Endothelial cell of umbilical vein (primary cell): ENCODE data around the gene PROM1. TPM values are rescaled to one million over a fixed set of nuclear protein-coding genes. Genes with fewer than 3 reads are reported as not detected.

ENCODE experiments used
- BruUV-seq: library from RNA; stranded (reverse); fragments of 400-500 nt; replicated peaks from 2 replicates; lab custom pipeline; 2021; lab: Mats Ljungman, UMichigan
- CTCF ChIA-PET: fragments of 300-600, 350-600 bp; sonication (Branson Sonifier 250); formaldehyde crosslinking; loops from one replicate; lab custom pipeline; 2021; ENCODE audit warnings: antibody characterized with exemption, inconsistent platforms; lab: Charles Lee
- POLR2A ChIA-PET: fragments of 300-600, 350-600 bp; sonication (Branson Sonifier 250); formaldehyde crosslinking; loops from one replicate; lab custom pipeline; 2021; ENCODE audit warnings: antibody characterized with exemption, inconsistent platforms; lab: Charles Lee
- DNase-seq: peaks from one replicate; pipeline ENCODE4 v3.0.0-alpha.2; 2011; ENCODE audit warnings: low read depth, low spot score
- FAIRE-seq: peaks from 2 replicates; lab custom pipeline; 2011; peaks lifted over from hg19 to GRCh38; lab: Jason Lieb, UNC
- H2AFZ ChIP-seq: 2 replicates; pipeline ENCODE4 v1.6.0; 2012; ENCODE audit warnings: low read depth, low read length, control low read depth, inconsistent platforms
- H3K27ac ChIP-seq: 2 replicates; pipeline ENCODE4 v1.5.1; 2011; ENCODE audit warnings: low read depth, mild to moderate bottlenecking, control low read depth, low read length, moderate library complexity; ENCODE audit not compliant: insufficient read depth
- H3K27me3 ChIP-seq, 2 experiments: 2 replicates each; pipeline versions ENCODE4 v1.6.0 to v1.6.1; 2011; ENCODE audit warnings: low read length in 2 of 2, mixed read lengths in 1 of 2; ENCODE audit not compliant: control insufficient read depth in 2 of 2, insufficient read depth in 2 of 2
- H3K36me3 ChIP-seq, 2 experiments: 2 replicates in 1 of 2; 3 replicates in 1 of 2; pipeline ENCODE4 v1.5.1; 2011; ENCODE audit warnings: low read length in 2 of 2, mild to moderate bottlenecking in 1 of 2, moderate library complexity in 1 of 2; ENCODE audit not compliant: control insufficient read depth in 2 of 2, insufficient read depth in 2 of 2; ENCODE audit errors: extremely low read depth in 1 of 2
- H3K4me1 ChIP-seq: 3 replicates; pipeline ENCODE4 v1.5.1; 2011; ENCODE audit warnings: mild to moderate bottlenecking, low read length; ENCODE audit not compliant: control insufficient read depth, insufficient read depth; ENCODE audit errors: extremely low read depth
- H3K4me2 ChIP-seq: 2 replicates; pipeline ENCODE4 v1.6.1; 2011; ENCODE audit warnings: low read length, control low read depth, mixed read lengths; ENCODE audit not compliant: insufficient read depth
- H3K4me3 ChIP-seq, 3 experiments: fragments of 200-600 bp in 1 of 3; sonication (generic), shearing (Covaris generic) in 1 of 3; replicated peaks in 1 of 3; 2 replicates each; pipeline ENCODE4 v1.5.1; 2011 to 2016; ENCODE audit warnings: control low read depth in 3 of 3, low read length in 3 of 3, mild to moderate bottlenecking in 2 of 3, inconsistent platforms in 1 of 3, low read depth in 1 of 3, moderate library complexity in 1 of 3; ENCODE audit not compliant: insufficient read depth in 1 of 3
- H3K79me2 ChIP-seq: 2 replicates; pipeline ENCODE4 v1.6.0; 2012; ENCODE audit warnings: low read length, inconsistent platforms; ENCODE audit not compliant: control insufficient read depth, insufficient read depth
- H3K9ac ChIP-seq: replicated peaks from 2 replicates; pipeline ENCODE3; 2011; ENCODE audit warnings: low read length, control low read depth; ENCODE audit not compliant: insufficient read depth; ENCODE audit errors: extremely low read depth
- H3K9me1 ChIP-seq: replicated peaks from 3 replicates; pipeline ENCODE4 v1.6.0; 2011; ENCODE audit warnings: mild to moderate bottlenecking, low read length; ENCODE audit not compliant: control insufficient read depth, insufficient read depth; ENCODE audit errors: extremely low read depth
- H3K9me3 ChIP-seq: replicated peaks from 2 replicates; pipeline ENCODE4 v1.5.1; 2012; ENCODE audit warnings: low read length, inconsistent platforms; ENCODE audit not compliant: control insufficient read depth, insufficient read depth
- H4K20me1 ChIP-seq: replicated peaks from 2 replicates; pipeline ENCODE3; 2011; ENCODE audit warnings: mild to moderate bottlenecking, low read length; ENCODE audit not compliant: control insufficient read depth, insufficient read depth; ENCODE audit errors: extremely low read depth
- CTCF ChIP-seq, 2 donors: IDR thresholded peaks; 1 replicate in 1 of 2; 2 replicates in 1 of 2; pipeline ENCODE4 v1.5.1; 2011; ENCODE audit warnings: low read length in 2 of 2, mild to moderate bottlenecking in 2 of 2, moderate library complexity in 2 of 2, control low read depth in 1 of 2, inconsistent platforms in 1 of 2, low read depth in 1 of 2; ENCODE audit not compliant: insufficient read depth in 1 of 2; ENCODE audit errors: extremely low read depth in 1 of 2
- EZH2 ChIP-seq: IDR thresholded peaks from 2 replicates; pipeline ENCODE4 v1.6.1; 2012; ENCODE audit warnings: borderline replicate concordance, low read depth, mild to moderate bottlenecking, moderate library complexity, low read length, inconsistent platforms; ENCODE audit not compliant: severe bottlenecking
- FOS ChIP-seq: IDR thresholded peaks from 2 replicates; pipeline ENCODE4 v1.6.1; 2011; ENCODE audit warnings: mild to moderate bottlenecking, low read length, moderate library complexity, borderline replicate concordance; ENCODE audit not compliant: insufficient read depth
- GATA2 ChIP-seq: IDR thresholded peaks from 2 replicates; pipeline ENCODE4 v1.7.0; 2011; ENCODE audit warnings: low read depth, mild to moderate bottlenecking, moderate library complexity, mixed read lengths, low read length; ENCODE audit not compliant: insufficient read length, insufficient read depth
- JUN ChIP-seq: IDR thresholded peaks from 2 replicates; pipeline ENCODE4 v1.6.1; 2011; ENCODE audit warnings: borderline replicate concordance, low read depth; ENCODE audit not compliant: insufficient read length, insufficient read depth
- MAX ChIP-seq: IDR thresholded peaks from 2 replicates; pipeline ENCODE4 v1.6.1; 2011; ENCODE audit not compliant: insufficient read depth, insufficient read length
- MYC ChIP-seq: IDR thresholded peaks from one replicate; pipeline ENCODE4 v1.6.1; 2011; ENCODE audit warnings: mild to moderate bottlenecking, low read depth, low read length
- POLR2A ChIP-seq: IDR thresholded peaks from 2 replicates; pipeline ENCODE4 v1.6.1; 2012; ENCODE audit warnings: low read depth, mild to moderate bottlenecking, control low read depth, low read length
- POLR2AphosphoS5 ChIP-seq: IDR thresholded peaks from 2 replicates; pipeline ENCODE4 v1.6.1; 2012; ENCODE audit warnings: low read depth, mild to moderate bottlenecking, control low read depth, low read length, moderate library complexity; ENCODE audit not compliant: insufficient read depth
- dilution Hi-C: fragments of 300-500 bp; cut with MboI; formaldehyde crosslinking; loops from one replicate; pipeline ENCODE4 v1.15.0; 2019; ENCODE audit warnings: low sequenced_read_pairs; ENCODE audit not compliant: extremely low pct_ligation_motif_present
- intact Hi-C: fragments of 100-400 bp; cut with micrococcal nuclease; formaldehyde crosslinking; loops from one replicate; pipeline ENCODE4 v1.10.0; 2022
- polyA plus RNA-seq, 4 experiments: library from polyadenylated mRNA; depleted of rRNA in 3 of 4; stranded (reverse) in 3 of 4; unstranded in 1 of 4; fragments of >200 nt; gene quantifications; 2 replicates each; pipeline versions ENCODE4 v1.2.1 to v1.2.3, GENCODE V29; 2011 to 2012; ENCODE audit warnings: missing spikeins in 1 of 4
- total RNA-seq: library from RNA; stranded (reverse); gene quantifications from 2 replicates; pipeline ENCODE4 v1.2.3, GENCODE V29; 2021

PROM1 gene
- total and polyA plus RNA-seq, 2 donors (not counting 3 experiments of a cell fraction or from before 2014, with no cell fraction given) = 0.36 to 1.7 TPM

- Histone ChIP-seq H3K9me1 (no peaks in the 10 kb centered on the region), H4K20me1 (no peaks in the 10 kb centered on the region), H3K4me3 (no peak overlapping the region), H3K9me3 (no peaks in the 10 kb centered on the region), H2AFZ (no peak overlapping the region), H3K4me2 (no peak overlapping the region), H3K9ac (no peak overlapping the region), H3K27ac (no peak overlapping the region), H3K36me3 (no peaks in the 10 kb centered on the region), H3K4me1 (peaks cover 3% of the 10 kb centered on the region), H3K27me3 (peaks cover 13% of the 10 kb centered on the region in 2 experiments), H3K79me2 (no peaks in the 10 kb centered on the region)
- ChIA-PET POLR2A (no interaction called here), CTCF (interaction anchor here (3.2 kb wide), 1 partner anchor 243 kb away, joined by 22 read pairs; no protein-coding TSS in a partner anchor)
- intact Hi-C loops (no loop called here), dilution Hi-C loops (no loop called here)
- DNase-seq = peak; percentile 37
- FAIRE-seq = peak; percentile 53
- TF ChIP-seq FOS (no peak), MYC (no peak), POLR2AphosphoS5 (peak; percentile 18), JUN (no peak), EZH2 (no peak), GATA2 (peak; percentile 11), POLR2A (no peak), CTCF (IDR thresholded peaks at IDR 0.05; ENCODE audit: extremely low read depth in 1 of 2, insufficient read depth in 1 of 2, low read depth in 1 of 2, low read length in 2 of 2) (no peak), MAX (no peak)
- BruUV-seq = no TSS peak
These were observed 61.8 kb downstream of the PROM1 start for GRCh38 chr4:16021804-16022560.
